Measurements from ENCODE around the gene ISY1.
"Not testable (repeated sequence)": the region's sequence is repeated elsewhere in the genome, so short reads cannot be mapped to it uniquely, and the experiment has no call there.

ISY1 gene

DNA sequence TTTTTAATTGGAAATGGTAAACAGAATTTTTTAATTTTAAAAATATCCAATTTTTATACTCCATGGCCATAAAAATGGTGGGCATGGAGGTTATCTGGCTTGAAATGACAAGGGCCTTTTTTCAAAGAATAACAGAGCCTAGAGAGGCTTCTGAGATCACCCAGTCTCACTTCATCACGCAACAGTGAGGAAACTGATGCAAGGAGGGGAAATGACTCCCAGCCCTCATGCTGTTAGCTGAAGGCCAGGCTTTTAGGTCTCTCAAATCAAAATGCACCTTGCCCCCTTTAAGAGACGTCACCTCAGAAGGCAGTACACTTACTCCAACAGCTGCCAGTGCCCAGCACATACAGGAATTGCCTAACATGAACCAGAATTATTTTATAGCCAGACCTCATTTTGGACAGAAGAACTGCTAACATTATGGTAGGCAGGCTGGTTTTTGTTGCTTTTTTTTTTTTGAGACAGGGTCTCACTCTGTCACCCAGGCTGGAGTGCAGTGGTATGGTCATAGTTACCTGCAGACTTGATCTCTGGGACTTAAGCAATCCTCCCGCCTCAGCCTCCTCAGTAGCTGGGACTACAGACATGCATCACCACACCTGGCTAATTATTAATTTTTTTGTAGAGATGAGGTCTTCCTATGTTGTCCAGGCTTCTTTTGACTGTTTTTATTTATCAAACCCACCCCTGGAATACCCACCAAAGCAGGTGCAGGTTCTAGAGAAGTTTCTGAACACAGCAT, 48.4 kb downstream of the ISY1 start:
- no peak for DNase-seq (ENCODE audit: low read depth, low spot score)
- no peak overlapping the region for H3K4me3 ChIP-seq (ENCODE audit: low read depth, low read length)
- TF ChIP-seq, protein P1, sequence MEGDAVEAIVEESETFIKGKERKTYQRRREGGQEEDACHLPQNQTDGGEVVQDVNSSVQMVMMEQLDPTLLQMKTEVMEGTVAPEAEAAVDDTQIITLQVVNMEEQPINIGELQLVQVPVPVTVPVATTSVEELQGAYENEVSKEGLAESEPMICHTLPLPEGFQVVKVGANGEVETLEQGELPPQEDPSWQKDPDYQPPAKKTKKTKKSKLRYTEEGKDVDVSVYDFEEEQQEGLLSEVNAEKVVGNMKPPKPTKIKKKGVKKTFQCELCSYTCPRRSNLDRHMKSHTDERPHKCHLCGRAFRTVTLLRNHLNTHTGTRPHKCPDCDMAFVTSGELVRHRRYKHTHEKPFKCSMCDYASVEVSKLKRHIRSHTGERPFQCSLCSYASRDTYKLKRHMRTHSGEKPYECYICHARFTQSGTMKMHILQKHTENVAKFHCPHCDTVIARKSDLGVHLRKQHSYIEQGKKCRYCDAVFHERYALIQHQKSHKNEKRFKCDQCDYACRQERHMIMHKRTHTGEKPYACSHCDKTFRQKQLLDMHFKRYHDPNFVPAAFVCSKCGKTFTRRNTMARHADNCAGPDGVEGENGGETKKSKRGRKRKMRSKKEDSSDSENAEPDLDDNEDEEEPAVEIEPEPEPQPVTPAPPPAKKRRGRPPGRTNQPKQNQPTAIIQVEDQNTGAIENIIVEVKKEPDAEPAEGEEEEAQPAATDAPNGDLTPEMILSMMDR (IDR thresholded peaks at IDR 0.05; ENCODE audit: insufficient read depth, low read length, missing control alignments) = no peak
- CTCF ChIA-PET = interaction anchor here (1.0 to 2.7 kb wide), 2 partner anchors 59 to 142 kb away, joined by 3 to 10 read pairs; no protein-coding TSS in a partner anchor
- POLR2A ChIA-PET = interaction anchor here (0.7 kb wide), 1 partner anchor 9 kb away, joined by 3 read pairs; no protein-coding TSS in a partner anchor

DNA sequence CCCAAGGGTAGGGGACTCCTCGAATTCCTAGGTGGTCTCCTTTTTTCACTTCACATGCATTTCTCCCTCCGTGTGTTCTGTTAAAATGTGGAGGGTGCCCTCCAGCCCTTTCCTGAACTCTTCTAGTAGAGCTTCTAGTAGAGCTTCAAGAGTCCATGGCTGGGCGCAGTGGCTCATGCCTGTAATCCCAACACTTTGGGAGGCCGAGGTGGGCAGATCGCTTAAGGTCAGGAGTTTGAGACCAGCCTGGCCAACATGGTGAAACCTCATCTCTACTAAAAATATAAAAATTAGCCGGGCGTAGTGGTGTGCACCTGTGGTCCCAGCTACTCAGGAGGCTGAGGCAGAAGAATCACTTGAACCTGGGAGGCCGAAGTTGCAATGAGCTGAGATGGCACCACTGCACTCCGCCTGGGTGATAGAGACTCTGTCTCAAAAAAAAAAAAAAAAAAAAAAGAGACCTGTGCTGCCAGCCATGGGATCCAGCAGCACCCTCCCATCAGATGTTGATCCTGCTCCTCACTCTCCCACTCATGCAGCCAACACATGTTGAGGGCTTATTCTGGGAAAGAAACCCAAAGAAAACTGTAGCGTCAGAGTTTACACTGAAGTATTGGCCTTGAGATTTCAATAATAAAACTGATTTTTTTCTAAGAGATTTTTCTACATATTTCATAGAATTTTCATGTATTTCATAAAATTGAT, 49.6 kb downstream of the ISY1 start:
- POLR2A ChIA-PET; H3K4me3 ChIP-seq (ENCODE audit: low read depth, low read length); DNase-seq (ENCODE audit: low read depth, low spot score): not testable (repeated sequence)
- CTCF ChIA-PET = interaction anchor here (2.7 kb wide), 1 partner anchor 141 kb away, joined by 10 read pairs; no protein-coding TSS in a partner anchor

DNA sequence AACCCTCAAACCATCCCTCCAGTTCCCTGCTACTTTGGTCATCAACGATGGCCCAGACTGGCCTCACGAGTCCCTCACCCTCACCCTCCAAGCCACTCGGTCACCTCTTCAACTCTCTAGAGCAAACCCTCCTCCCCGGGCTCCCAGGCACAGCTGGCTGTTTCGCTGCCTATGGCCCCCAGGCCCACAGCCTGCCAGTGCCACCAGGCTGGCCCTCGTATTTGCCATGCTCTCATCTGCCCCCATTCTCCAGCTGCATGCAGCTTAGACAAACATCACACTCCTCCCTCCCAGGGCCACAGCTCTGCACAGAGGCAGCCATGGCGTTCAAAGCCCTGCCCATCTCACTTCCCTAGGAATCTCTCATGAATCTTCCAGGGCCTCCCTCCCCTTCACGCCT, 53.1 kb downstream of the ISY1 start:
- ChIA-PET CTCF (interaction anchor here (1.0 to 1.5 kb wide), 2 partner anchors 39 to 138 kb away, joined by 3 to 4 read pairs; no protein-coding TSS in a partner anchor), POLR2A (interaction anchor here (0.6 kb wide), 1 partner anchor 30 kb away, joined by 3 read pairs; no protein-coding TSS in a partner anchor)
- TF ChIP-seq, protein P1 (IDR thresholded peaks at IDR 0.05; ENCODE audit: insufficient read depth, low read length, missing control alignments) = no peak
- H3K4me3 ChIP-seq (ENCODE audit: low read depth, low read length) = no peak overlapping the region
- DNase-seq (ENCODE audit: low read depth, low spot score) = no peak

DNA sequence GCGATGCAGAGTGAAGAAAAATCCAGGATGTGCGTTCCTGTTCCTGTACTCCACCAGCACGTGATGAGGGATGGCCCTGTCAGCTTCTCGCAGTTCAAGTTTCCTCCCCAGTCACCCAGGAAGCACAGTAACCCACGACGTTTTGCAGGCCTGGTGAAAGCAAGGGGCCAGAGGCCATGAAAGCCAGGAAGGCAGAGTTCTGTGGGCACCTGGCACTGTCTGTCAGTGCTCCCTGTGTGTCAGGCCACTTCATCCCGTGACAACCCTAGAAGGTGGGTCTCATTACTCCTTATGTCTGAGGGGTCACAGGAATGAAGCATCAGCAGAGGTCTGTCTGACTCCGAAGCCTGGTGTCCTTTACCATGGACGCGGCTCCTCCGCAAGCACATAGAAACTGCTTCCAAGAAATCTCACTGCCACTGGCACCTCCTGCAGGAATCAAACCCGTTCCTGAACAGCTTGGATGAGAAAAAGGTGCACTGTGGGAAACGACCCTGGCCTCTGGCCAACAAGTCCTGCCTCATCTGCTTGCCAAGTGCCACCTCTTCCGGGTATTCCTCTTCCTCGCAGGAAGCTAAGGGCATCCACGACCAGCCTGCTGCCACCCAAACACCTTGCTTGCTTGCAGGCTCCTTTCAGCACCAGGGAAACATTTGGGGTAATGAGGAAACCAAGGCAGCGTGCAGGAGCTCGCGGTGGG, 53.8 kb downstream of the ISY1 start:
- POLR2A ChIA-PET = no interaction called here
- no peak for DNase-seq (ENCODE audit: low read depth, low spot score)
- CTCF ChIA-PET = interaction anchor here (1.0 to 1.3 kb wide), 3 partner anchors 9 to 53 kb away, joined by 3 to 4 read pairs (median 3); no protein-coding TSS in a partner anchor
- TF ChIP-seq, protein P1 (IDR thresholded peaks at IDR 0.05; ENCODE audit: insufficient read depth, low read length, missing control alignments) = no peak
- H3K4me3 ChIP-seq (ENCODE audit: low read depth, low read length) = no peak overlapping the region

DNA sequence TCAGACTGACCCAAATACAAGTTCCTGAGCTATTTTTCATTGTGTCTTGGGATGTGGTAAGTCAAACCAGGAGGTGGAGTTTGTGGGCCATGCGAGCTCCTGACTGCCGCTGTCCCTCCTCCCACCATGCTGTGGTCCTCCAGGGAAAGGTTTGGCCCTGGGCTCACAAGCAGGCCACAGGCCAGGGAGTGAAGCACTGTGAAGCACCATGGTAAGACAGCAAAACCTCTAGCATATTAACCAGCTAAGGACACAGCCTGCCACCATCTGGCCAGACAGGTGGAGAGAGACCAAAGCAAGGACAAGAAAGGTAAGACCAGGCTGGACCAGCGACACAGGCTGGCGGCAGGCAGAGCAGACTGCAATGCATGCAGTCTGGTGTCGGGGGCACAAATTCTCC, 54.5 kb downstream of the ISY1 start:
- TF ChIP-seq, protein P1 (IDR thresholded peaks at IDR 0.05; ENCODE audit: insufficient read depth, low read length, missing control alignments) = no peak
- H3K4me3 ChIP-seq (ENCODE audit: low read depth, low read length) = no peak overlapping the region
- DNase-seq (ENCODE audit: low read depth, low spot score) = no peak
- ChIA-PET POLR2A (no interaction called here), CTCF (interaction anchor here (1.2 to 1.3 kb wide), 2 partner anchors 9 to 53 kb away, joined by 3 to 4 read pairs; no protein-coding TSS in a partner anchor)

DNA sequence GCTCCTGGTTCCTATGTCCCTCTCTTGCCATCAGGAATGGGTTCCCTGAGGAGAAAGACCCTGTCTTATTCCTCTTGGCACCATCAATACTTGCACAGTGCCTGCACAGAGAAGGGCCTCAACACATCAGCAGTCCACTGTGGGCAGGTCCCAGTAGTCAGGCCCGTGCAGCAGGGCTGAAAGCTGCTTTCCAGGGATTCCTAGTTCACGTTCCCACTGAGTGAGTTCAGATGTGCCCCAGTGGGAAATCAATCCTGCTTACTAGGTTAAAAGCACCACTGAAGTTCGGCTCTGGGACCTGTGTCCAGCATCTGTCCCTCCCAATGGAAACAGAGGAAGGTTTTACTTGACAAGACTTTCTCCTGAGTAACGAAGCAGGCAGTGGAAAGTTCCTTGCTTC, 55.0 kb downstream of the ISY1 start:
- TF ChIP-seq, protein P1 (IDR thresholded peaks at IDR 0.05; ENCODE audit: insufficient read depth, low read length, missing control alignments) = no peak
- ChIA-PET CTCF (interaction anchor here (1.2 to 1.3 kb wide), 2 partner anchors 8 to 52 kb away, joined by 3 to 4 read pairs; no protein-coding TSS in a partner anchor), POLR2A (no interaction called here)
- no peak overlapping the region for H3K4me3 ChIP-seq (ENCODE audit: low read depth, low read length)
- DNase-seq (ENCODE audit: low read depth, low spot score) = no peak
